Duodenal mucosa (tissue), 2 donors: ENCODE results near the gene NUP85.
"Not testable (repeated sequence)": the region's sequence is repeated elsewhere in the genome, so short reads cannot be mapped to it uniquely, and the experiment has no call there.

Experiments used
- H3K27ac ChIP-seq: one replicate; pipeline ENCODE4 v1.7.0; 2013; ENCODE audit warnings: low read depth, low read length
- H3K27me3 ChIP-seq, 2 donors: one replicate each; pipeline ENCODE4 v1.7.0; 2013; ENCODE audit warnings: low read length in 2 of 2, control low read depth in 1 of 2; ENCODE audit not compliant: insufficient read depth in 2 of 2, control insufficient read depth in 1 of 2
- H3K36me3 ChIP-seq, 2 donors: one replicate each; pipeline ENCODE4 v1.7.0; 2013; ENCODE audit warnings: low read length in 2 of 2, control low read depth in 1 of 2; ENCODE audit not compliant: insufficient read depth in 2 of 2, control insufficient read depth in 1 of 2
- H3K4me1 ChIP-seq, 2 donors: one replicate each; pipeline ENCODE4 v1.7.0; 2013; ENCODE audit warnings: low read length in 2 of 2, control low read depth in 1 of 2; ENCODE audit not compliant: insufficient read depth in 2 of 2, control insufficient read depth in 1 of 2
- H3K4me3 ChIP-seq, 2 donors: one replicate each; pipeline ENCODE4 v1.7.0; 2013; ENCODE audit warnings: low read length in 2 of 2, low read depth in 1 of 2
- H3K9ac ChIP-seq, 2 donors: one replicate each; pipeline ENCODE4 v1.7.0; 2013; ENCODE audit warnings: low read length in 2 of 2, low read depth in 1 of 2
- H3K9me3 ChIP-seq, 2 donors: one replicate each; pipeline ENCODE4 v1.7.0; 2013; ENCODE audit warnings: low read length in 2 of 2, control low read depth in 1 of 2; ENCODE audit not compliant: control insufficient read depth in 1 of 2

Gene NUP85

GRCh38 chr17:75250009-75250471 is 44.6 kb downstream of the NUP85 start:
- Histone ChIP-seq H3K27ac (no peak overlapping the region), H3K9ac (peak overlapping the region in 1 of 2 donors; percentile 8), H3K27me3 (no peaks in the 10 kb centered on the region), H3K4me3 (peak overlapping the region; percentile 23 to 36), H3K4me1 (peaks cover 10 to 11% of the 10 kb centered on the region in 2 donors), H3K36me3 (peaks cover 15 to 16% of the 10 kb centered on the region in 2 donors), H3K9me3 (no peaks in the 10 kb centered on the region)

GRCh38 chr17:75252039-75252816 is 46.7 kb downstream of the NUP85 start:
- Histone ChIP-seq H3K36me3 (no peaks in the 10 kb centered on the region), H3K4me3 (no peak overlapping the region), H3K4me1 (peaks cover 5 to 10% of the 10 kb centered on the region in 2 donors), H3K27ac (no peak overlapping the region), H3K27me3 (no peaks in the 10 kb centered on the region), H3K9me3 (no peaks in the 10 kb centered on the region), H3K9ac (no peak overlapping the region)

DNA sequence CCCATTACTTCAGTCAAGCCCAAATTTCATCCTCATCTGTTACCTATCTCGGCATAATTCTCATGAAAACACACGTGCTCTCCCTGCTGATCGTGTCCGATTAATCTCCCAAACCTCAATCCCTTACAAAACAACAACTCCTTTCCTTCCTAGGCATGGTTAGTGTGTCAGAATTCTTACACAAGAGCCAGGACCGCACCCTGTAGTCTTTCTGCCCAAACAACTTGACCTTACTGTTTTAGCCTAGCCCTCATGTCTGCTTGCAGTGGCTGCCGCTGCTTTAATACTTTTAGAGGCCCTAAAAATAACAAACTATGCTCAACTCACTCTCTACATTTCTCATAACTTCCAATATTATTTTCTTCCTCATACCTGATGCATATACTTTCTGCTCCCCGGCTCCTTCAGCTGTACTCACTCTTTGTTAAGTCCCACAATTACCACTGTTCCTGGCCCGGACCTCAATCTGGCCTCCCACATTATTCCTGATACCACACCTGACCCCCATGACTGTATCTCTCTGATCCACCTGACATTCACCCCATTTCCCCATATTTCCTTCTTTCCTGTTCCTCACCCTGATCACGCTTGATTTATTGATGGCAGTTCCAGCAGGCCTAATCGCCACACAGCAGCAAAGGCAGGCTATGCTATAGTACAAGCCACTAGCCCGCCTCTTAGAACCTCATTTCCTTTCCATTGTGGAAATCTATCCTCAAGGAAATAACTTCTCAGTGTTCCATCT is 50.6 kb downstream of the NUP85 start:
- not testable (repeated sequence) for H3K36me3 ChIP-seq, H3K9ac ChIP-seq, H3K4me3 ChIP-seq, H3K27ac ChIP-seq, H3K9me3 ChIP-seq, H3K27me3 ChIP-seq
- peaks cover 17 to 24% of the 10 kb centered on the region in 2 donors for H3K4me1 ChIP-seq

GRCh38 chr17:75257228-75257627 is 51.7 kb downstream of the NUP85 start:
- not testable (repeated sequence) for H3K36me3 ChIP-seq, H3K9me3 ChIP-seq, H3K9ac ChIP-seq, H3K27ac ChIP-seq, H3K4me3 ChIP-seq, H3K27me3 ChIP-seq
- peaks cover 17 to 26% of the 10 kb centered on the region in 2 donors for H3K4me1 ChIP-seq

DNA sequence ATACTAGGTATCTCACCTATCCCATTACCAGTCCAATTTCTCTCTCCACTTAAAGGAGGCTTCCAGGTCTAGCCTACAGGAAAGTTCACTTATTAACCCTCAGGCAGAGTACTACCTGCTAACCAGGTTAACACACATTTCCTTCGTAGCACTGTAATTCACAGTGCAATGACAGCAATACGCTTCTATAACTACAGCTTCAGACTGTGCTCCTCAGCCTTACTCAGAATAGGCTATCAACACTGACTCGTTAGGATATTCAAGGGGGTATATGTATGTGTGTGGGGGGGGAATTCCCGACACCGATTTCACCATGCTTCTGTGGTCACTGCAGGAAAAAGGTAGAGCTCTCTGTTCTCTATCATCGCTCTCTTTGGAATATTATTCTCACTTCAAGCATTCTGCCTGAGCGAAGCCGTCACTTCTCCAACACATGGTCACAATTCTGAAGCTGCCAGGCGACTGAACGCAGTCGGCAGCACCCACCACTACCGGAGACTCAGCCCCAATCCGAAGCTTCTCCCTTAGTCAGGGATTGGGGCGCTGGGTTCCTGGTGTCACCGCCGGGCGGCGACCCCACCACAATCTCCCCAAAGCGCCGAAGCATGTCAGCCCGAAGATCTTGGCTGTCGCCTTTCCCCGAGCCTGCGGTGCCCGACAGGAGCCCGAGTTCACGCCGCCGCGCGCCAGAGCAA is 55.3 kb downstream of the NUP85 start:
- Histone ChIP-seq H3K9ac (peak overlapping the region; percentile 96 to 97), H3K4me1 (peaks cover 27 to 35% of the 10 kb centered on the region in 2 donors), H3K9me3 (no peaks in the 10 kb centered on the region), H3K4me3 (peak overlapping the region; percentile 95 to 99), H3K36me3 (peaks cover 11 to 21% of the 10 kb centered on the region in 2 donors), H3K27ac (peak overlapping the region; percentile 96), H3K27me3 (no peaks in the 10 kb centered on the region)

GRCh38 chr17:75261336-75262111 is 56.0 kb downstream of the NUP85 start, which contains the start of the genes GGA3 and MRPS7:
Gene GGA3 (minus strand): TSS chr17:75261606. CDS start chr17:75261587, 19 bp downstream.
Gene MRPS7 (plus strand): TSS chr17:75261879. CDS start chr17:75261901, 22 bp downstream.
- Histone ChIP-seq H3K27me3 (no peaks in the 10 kb centered on the region), H3K9ac (peak within 1 kb of the TSS; percentile 96 to 97), H3K4me1 (peaks cover 27 to 35% of the 10 kb centered on the region in 2 donors), H3K9me3 (no peaks in the 10 kb centered on the region), H3K27ac (peak within 1 kb of the TSS; percentile 96), H3K36me3 (peaks cover 19 to 28% of the 10 kb centered on the region in 2 donors), H3K4me3 (peak within 1 kb of the TSS; percentile 95 to 99)

DNA sequence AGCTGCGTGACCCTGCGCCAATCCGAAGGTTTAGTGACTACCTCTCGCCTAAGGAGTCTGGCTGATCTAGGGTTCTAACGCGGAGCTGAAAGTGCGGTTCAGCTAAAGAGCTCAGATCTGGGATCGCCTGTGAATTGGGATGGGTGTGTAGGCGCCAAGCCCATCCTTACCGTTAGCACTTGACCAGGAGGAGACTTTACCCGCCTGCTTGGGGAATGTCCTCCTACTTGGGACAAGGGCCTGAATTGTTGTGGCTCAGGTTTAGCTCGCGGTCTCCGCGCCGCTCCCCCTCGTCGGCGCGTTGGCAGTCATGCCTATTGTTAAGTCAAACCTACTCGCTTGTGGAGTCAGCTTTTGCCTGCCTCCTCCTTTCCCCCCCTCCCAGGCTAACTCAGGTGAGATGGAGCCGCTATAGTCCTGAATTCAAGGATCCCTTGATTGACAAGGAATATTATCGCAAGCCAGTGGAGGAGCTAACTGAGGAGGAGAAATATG is 56.7 kb downstream of the NUP85 start:
- Histone ChIP-seq H3K4me1 (peaks cover 27 to 35% of the 10 kb centered on the region in 2 donors), H3K9me3 (no peaks in the 10 kb centered on the region), H3K27me3 (no peaks in the 10 kb centered on the region), H3K9ac (peak overlapping the region; percentile 96 to 97), H3K4me3 (peak overlapping the region; percentile 95 to 99), H3K36me3 (peaks cover 19 to 35% of the 10 kb centered on the region in 2 donors), H3K27ac (peak overlapping the region; percentile 96)

GRCh38 chr17:75263055-75263454 is 57.6 kb downstream of the NUP85 start:
- Histone ChIP-seq H3K27me3 (no peaks in the 10 kb centered on the region), H3K36me3 (peaks cover 19 to 36% of the 10 kb centered on the region in 2 donors), H3K9me3 (no peaks in the 10 kb centered on the region), H3K4me3 (peak overlapping the region in 1 of 2 donors; percentile 95), H3K4me1 (peaks cover 36 to 43% of the 10 kb centered on the region in 2 donors), H3K27ac (no peak overlapping the region), H3K9ac (peak overlapping the region in 1 of 2 donors; percentile 97)

DNA sequence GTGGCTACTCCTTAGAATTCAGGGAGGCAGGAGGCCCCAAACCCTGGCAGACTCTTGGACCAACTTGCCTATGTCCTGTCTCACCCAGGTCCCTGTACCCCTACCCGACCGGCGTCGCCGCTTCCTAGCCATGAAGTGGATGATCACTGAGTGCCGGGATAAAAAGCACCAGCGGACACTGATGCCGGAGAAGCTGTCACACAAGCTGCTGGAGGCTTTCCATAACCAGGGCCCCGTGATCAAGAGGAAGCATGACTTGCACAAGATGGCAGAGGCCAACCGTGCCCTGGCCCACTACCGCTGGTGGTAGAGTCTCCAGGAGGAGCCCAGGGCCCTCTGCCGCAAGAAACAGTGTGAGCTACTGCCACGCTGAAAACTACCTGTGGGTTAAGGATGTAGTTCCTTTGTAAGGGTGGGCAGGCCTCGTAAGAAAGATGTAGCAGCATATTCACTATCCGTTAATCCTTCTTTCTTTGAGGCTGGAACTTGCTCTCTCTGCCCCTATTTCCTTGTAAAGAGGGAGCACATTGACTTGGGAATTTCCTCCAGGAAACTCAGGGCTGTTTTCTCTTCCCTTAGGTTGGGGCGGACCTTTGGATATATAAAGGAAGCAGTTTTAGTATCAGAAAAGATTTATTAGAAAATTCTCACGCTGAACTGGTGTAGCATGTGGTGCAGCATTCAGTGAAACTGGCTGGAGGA is 60.3 kb downstream of the NUP85 start:
- H3K27ac ChIP-seq, result no peak overlapping the region
- H3K36me3 ChIP-seq, result peaks cover 19 to 36% of the 10 kb centered on the region in 2 donors

More for the DNA sequence above, 60.3 kb downstream of the NUP85 start:
- no peaks in the 10 kb centered on the region for H3K9me3 ChIP-seq
- no peak overlapping the region for H3K4me3 ChIP-seq
- no peak overlapping the region for H3K9ac ChIP-seq
- no peaks in the 10 kb centered on the region for H3K27me3 ChIP-seq
- H3K4me1 ChIP-seq, result peaks cover 28 to 36% of the 10 kb centered on the region in 2 donors
